GM06990 (cell line): ENCODE data around the gene TMEM72.

Experiments
- DNase-seq: peaks from one replicate; pipeline ENCODE4 v3.0.0-alpha.2; 2011; ENCODE audit not compliant: insufficient read length; ENCODE audit errors: extremely low read depth
- H3K27me3 ChIP-seq: replicated peaks from 2 replicates; pipeline ENCODE4 v1.6.0; 2011; ENCODE audit warnings: low read length; ENCODE audit not compliant: control insufficient read depth, insufficient read depth
- H3K36me3 ChIP-seq: 2 replicates; pipeline ENCODE4 v1.5.1; 2011; ENCODE audit warnings: low read length; ENCODE audit not compliant: control insufficient read depth, insufficient read depth
- H3K4me3 ChIP-seq: replicated peaks from 2 replicates; pipeline ENCODE4 v1.5.1; 2011; ENCODE audit warnings: low read depth, mild to moderate bottlenecking, control low read depth, low read length
- TF ChIP-seq, protein P1 (sequence below): IDR thresholded peaks from 2 replicates; pipeline ENCODE4 v1.5.1; 2011; ENCODE audit warnings: low read length, control low read depth, mild to moderate bottlenecking, inconsistent platforms; ENCODE audit not compliant: insufficient read depth, poor library complexity, severe bottlenecking

The TMEM72 gene

DNA sequence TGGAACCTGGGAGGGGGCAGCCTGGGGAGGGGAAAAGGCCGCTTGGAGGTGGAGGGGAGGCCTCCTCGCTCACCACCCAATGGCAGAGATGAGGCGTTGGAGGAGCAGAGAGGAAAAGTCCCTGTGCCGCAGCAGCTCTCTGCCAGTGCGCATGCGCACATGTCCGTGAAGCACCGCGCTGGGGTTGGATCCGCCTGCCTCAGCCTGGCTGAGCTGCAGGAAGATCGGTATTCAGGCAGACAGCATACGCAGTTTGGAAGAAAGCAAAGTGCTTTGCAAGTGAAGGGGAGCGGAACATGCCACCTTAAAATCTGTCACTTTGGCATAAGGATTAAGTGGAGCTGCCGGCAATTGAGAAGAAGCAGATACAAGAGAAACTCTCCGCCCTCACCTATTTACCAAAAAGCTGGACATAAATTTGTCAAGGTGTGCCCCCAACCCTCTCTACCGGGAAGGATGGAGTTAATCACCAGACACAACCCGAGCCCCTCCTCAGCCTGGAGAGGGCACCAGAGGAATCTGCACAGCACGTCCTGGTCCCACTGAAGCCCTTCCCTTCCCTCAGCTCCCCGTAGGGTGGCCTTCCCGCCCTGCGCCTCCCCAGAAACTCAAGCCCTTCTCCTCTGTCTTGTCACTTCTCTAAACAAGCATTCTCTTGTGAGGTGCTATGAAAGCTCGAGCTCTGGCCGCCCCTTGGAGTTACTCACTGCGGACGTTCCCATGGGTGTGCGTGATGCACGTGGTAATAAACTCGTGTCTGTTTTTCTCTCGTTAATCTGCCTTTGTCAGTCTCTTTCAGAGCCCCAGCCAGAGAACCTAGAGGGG, 32.2 kb upstream of the TMEM72 start:
- peak; percentile 53 for DNase-seq
- TF ChIP-seq, protein P1, sequence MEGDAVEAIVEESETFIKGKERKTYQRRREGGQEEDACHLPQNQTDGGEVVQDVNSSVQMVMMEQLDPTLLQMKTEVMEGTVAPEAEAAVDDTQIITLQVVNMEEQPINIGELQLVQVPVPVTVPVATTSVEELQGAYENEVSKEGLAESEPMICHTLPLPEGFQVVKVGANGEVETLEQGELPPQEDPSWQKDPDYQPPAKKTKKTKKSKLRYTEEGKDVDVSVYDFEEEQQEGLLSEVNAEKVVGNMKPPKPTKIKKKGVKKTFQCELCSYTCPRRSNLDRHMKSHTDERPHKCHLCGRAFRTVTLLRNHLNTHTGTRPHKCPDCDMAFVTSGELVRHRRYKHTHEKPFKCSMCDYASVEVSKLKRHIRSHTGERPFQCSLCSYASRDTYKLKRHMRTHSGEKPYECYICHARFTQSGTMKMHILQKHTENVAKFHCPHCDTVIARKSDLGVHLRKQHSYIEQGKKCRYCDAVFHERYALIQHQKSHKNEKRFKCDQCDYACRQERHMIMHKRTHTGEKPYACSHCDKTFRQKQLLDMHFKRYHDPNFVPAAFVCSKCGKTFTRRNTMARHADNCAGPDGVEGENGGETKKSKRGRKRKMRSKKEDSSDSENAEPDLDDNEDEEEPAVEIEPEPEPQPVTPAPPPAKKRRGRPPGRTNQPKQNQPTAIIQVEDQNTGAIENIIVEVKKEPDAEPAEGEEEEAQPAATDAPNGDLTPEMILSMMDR = no peak
- Histone ChIP-seq H3K27me3 (no peaks in the 10 kb centered on the region; the same call in none of the 2 replicates), H3K4me3 (no peak overlapping the region; the same call in 1 of the 2 replicates), H3K36me3 (no peaks in the 10 kb centered on the region)

DNA sequence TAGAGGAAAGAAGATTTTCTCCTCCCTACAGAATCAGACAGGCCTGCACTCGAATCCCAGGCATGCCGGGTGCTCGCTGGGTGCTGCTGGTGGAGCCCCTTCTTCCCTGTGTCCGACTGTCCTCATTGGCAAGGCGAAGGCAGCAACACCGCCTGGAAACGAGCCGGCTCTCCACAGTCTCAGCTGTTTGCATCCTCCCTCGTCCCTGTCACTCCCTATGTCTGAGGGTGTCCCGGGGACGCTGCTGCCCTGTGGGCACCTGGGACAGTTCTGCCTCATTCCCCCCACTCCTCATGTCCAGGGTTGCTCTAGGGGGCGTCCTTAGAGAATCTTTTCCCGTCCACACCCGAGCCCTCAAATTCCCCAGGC, 31.6 kb upstream of the TMEM72 start:
- Histone ChIP-seq H3K4me3 (no peak overlapping the region), H3K27me3 (no peaks in the 10 kb centered on the region; the same call in none of the 2 replicates), H3K36me3 (no peaks in the 10 kb centered on the region)
- TF ChIP-seq, protein P1 = no peak
- DNase-seq = no peak

DNA sequence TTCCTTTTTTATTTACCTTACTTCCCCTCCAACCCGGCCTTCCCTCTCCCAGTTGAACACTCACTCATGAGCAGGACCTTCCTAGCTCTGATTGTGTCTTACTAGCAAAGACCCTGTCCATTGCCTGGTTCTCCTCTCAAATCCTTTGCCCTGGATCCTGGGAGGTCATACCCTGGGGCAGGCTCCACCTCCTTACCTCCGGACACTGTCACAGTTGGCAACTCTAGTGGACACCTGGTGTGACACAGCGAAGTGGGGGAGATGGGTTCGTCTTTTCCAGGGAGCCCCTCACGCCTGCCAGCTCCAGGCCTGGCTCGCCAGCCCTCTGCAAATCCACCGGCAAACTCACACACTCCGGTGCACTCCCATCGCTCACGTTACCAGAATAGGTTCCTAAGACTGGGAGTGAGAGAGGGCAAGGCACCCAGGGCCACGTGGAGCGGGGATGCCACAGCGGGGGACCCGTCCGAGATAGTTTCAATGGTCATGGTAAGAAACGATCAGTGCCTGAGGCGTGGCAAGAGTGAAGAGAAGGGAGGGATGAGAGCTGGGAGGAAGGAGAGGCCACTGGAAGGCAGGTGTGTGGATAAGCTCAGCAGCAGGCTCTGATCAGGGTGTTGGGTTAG, 30.9 kb upstream of the TMEM72 start:
- no peak for DNase-seq
- no peaks in the 10 kb centered on the region; the same call in none of the 2 replicates for H3K27me3 ChIP-seq
- TF ChIP-seq, protein P1 = no peak
- no peaks in the 10 kb centered on the region for H3K36me3 ChIP-seq
- H3K4me3 ChIP-seq = no peak overlapping the region

DNA sequence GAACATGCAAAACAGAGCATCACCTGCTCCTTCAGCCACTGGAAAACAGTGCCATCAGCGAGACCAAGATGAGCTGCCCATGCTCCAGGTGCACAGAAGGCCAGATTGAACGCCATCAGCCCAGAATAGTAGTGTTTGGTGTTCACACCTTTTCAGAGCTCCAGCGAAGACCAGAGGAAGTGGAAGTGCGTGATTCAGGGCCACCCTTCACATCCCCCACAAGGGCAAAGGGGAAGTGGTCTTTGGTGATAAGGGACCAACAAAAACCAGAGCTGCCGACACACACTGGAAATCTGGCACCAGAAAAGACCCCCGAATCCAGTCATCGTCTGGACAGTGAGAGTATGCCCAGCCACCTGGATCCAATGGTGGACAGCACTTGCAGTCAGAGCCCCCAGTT, 29.5 kb upstream of the TMEM72 start:
- H3K27me3 ChIP-seq = no peaks in the 10 kb centered on the region; the same call in none of the 2 replicates
- TF ChIP-seq, protein P1 = no peak
- H3K4me3 ChIP-seq = no peak overlapping the region
- DNase-seq = no peak
- no peaks in the 10 kb centered on the region for H3K36me3 ChIP-seq

DNA sequence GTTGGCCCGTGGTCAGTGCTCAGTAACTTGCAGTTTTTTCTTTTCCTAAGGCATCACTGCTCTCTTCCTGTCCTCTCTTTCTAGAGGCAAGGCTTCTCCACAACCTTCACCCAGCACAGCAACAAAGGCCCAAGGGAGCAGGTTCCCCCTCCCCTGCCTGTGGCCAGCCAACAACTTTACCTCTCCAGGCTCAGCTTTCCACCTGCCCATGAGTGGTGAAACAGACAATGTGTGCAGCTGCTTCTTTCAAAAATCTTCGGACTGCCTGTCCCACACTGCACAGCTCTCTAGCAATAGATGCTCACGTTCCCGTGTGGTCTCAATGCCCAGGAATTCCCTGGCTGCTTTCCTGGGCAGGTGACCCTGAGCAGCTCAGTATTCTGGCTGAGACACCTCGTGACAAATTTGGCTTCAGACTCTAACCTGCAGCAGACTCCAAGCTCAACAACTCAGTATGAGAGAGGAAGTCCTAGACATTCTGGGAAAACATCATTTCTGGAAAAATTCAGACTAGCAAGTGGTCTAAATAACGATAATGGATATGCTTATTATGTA, 28.9 kb upstream of the TMEM72 start:
- Histone ChIP-seq H3K36me3 (no peaks in the 10 kb centered on the region), H3K4me3 (no peak overlapping the region), H3K27me3 (no peaks in the 10 kb centered on the region; the same call in none of the 2 replicates)
- TF ChIP-seq, protein P1 = no peak
- DNase-seq = no peak
